Panc1 (cell line): Measurements from ENCODE around the gene MLANA.

Experiments used
- CTCF ChIP-seq: fragments of 450-650 bp; IDR thresholded peaks from 2 replicates; pipeline ENCODE4 v1.5.1; 2017; ENCODE audit warnings: mild to moderate bottlenecking
- POLR2AphosphoS5 ChIP-seq: IDR thresholded peaks from 2 replicates; pipeline ENCODE4 v1.6.1; 2012; ENCODE audit warnings: mild to moderate bottlenecking, low read depth, low read length, moderate library complexity
- TCF7L2 ChIP-seq: IDR thresholded peaks from 2 replicates; pipeline ENCODE4 v1.6.1; 2011; ENCODE audit warnings: mild to moderate bottlenecking, low read depth, low read length, inconsistent platforms
- TF ChIP-seq, protein P1 (sequence below), 2 experiments: IDR thresholded peaks; 2 replicates each; pipeline ENCODE4 v1.6.1; 2011 to 2012; ENCODE audit warnings: low read depth in 2 of 2, control low read depth in 1 of 2, low read length in 1 of 2, mild to moderate bottlenecking in 1 of 2, moderate library complexity in 1 of 2; ENCODE audit not compliant: insufficient read depth in 1 of 2

DNA sequence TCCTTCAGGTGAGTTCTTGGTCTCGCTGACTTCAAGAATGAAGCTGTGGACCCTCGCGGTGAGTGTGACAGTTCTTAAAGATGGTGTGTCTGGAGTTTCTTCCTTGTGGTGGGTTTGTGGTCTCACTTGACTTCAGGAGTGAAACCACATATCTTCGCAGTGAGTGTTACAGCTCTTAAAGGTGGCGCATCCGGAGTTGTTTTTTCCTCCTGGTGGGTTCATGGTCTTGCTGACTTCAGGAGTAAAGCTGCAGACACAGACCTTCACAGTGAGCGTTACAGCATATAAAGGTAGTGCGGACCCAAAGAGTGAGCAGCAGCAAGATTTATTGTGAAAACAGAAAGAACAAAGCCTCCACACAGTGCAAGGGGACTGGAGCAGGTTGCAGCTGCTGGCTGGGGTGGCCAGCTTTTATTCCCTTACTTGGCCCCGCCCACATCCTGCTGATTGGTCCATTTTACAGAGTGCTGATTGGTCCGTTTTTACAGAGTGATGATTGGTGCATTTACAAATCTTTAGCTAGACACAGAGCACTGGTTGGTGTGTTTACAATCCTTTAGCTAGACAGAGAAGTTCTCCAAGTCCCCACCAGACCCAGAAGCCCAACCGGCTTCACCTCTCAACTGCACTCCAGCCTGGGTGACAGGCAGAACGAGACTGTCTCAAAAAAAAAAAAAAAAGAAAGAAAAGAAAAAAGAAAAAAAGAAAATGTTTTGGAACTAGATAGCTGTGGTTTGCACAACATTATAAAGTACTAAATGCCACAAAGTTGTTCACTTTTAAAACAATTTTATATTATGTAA is 48.7 kb upstream of the MLANA start:
- TF ChIP-seq CTCF (no peak), POLR2AphosphoS5 (no peak), TCF7L2 (no peak)
- TF ChIP-seq, protein P1, sequence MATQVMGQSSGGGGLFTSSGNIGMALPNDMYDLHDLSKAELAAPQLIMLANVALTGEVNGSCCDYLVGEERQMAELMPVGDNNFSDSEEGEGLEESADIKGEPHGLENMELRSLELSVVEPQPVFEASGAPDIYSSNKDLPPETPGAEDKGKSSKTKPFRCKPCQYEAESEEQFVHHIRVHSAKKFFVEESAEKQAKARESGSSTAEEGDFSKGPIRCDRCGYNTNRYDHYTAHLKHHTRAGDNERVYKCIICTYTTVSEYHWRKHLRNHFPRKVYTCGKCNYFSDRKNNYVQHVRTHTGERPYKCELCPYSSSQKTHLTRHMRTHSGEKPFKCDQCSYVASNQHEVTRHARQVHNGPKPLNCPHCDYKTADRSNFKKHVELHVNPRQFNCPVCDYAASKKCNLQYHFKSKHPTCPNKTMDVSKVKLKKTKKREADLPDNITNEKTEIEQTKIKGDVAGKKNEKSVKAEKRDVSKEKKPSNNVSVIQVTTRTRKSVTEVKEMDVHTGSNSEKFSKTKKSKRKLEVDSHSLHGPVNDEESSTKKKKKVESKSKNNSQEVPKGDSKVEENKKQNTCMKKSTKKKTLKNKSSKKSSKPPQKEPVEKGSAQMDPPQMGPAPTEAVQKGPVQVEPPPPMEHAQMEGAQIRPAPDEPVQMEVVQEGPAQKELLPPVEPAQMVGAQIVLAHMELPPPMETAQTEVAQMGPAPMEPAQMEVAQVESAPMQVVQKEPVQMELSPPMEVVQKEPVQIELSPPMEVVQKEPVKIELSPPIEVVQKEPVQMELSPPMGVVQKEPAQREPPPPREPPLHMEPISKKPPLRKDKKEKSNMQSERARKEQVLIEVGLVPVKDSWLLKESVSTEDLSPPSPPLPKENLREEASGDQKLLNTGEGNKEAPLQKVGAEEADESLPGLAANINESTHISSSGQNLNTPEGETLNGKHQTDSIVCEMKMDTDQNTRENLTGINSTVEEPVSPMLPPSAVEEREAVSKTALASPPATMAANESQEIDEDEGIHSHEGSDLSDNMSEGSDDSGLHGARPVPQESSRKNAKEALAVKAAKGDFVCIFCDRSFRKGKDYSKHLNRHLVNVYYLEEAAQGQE (IDR thresholded peaks at IDR 0.05; ENCODE audit: insufficient read depth in 1 of 2, low read depth in 2 of 2, low read length in 1 of 2): no peak
